Adrenal gland (tissue), 5 donors: ENCODE results near the gene TRIM63.

Experiments
- POLR2A ChIP-seq, 2 donors: fragments of 450-650 bp; IDR thresholded peaks; one replicate each; pipeline ENCODE4 v1.6.1; 2017; ENCODE audit warnings: antibody characterized with exemption in 2 of 2, mild to moderate bottlenecking in 2 of 2, moderate library complexity in 1 of 2
- TF ChIP-seq, protein P1 (sequence below), 6 experiments: fragments of 450-650 bp in 4 of 6; fragments of 200-600 bp in 2 of 6; sonication (generic) in 1 of 6; IDR thresholded peaks; 1 replicate in 5 of 6; 2 replicates in 1 of 6; pipeline versions ENCODE4 v1.5.1 to v1.8.0; 2016 to 2021; ENCODE audit warnings: antibody characterized with exemption in 6 of 6, mild to moderate bottlenecking in 2 of 6, moderate library complexity in 1 of 6
- donor health status: DM: no; HTN: no; CAD: no.

DNA sequence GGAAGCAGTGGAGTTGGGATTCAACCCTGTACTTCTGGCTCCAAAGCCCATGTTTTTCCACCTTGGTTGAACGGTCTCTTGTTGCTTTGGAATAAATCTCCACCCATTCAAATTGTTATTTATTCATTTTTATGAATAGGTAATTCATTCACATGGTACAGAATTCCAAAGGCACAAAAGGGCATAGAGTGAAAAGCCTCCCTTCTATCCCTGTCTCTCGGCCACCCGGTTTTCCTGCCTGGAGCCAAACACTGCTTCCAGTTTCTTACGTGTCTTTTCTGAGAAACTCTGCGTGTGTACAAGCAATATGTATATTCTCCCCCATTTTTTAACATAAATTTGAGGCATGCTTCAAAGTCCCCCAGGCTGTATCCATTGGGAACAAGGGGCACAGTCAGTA, 41.9 kb downstream of the TRIM63 start:
- TF ChIP-seq, protein P1, sequence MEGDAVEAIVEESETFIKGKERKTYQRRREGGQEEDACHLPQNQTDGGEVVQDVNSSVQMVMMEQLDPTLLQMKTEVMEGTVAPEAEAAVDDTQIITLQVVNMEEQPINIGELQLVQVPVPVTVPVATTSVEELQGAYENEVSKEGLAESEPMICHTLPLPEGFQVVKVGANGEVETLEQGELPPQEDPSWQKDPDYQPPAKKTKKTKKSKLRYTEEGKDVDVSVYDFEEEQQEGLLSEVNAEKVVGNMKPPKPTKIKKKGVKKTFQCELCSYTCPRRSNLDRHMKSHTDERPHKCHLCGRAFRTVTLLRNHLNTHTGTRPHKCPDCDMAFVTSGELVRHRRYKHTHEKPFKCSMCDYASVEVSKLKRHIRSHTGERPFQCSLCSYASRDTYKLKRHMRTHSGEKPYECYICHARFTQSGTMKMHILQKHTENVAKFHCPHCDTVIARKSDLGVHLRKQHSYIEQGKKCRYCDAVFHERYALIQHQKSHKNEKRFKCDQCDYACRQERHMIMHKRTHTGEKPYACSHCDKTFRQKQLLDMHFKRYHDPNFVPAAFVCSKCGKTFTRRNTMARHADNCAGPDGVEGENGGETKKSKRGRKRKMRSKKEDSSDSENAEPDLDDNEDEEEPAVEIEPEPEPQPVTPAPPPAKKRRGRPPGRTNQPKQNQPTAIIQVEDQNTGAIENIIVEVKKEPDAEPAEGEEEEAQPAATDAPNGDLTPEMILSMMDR (IDR thresholded peaks at IDR 0.05), result no peak
- TF ChIP-seq POLR2A (IDR thresholded peaks at IDR 0.05), result no peak
